Measurements from ENCODE around the gene DRG2. TPM values are rescaled to one million over a fixed set of nuclear protein-coding genes. Genes with fewer than 3 reads are reported as not detected.

The DRG2 gene
- total and polyA plus RNA-seq, 2 donors (not counting 3 experiments of a cell fraction or from before 2014, with no cell fraction given) = 50.2 to 60.4 TPM

- TF ChIP-seq POLR2AphosphoS5 (IDR thresholded peaks at IDR 0.05; ENCODE audit: insufficient read depth, low read depth, low read length) (peak; percentile 75), MYC (IDR thresholded peaks at IDR 0.05; ENCODE audit: low read depth, low read length) (no peak), MAX (IDR thresholded peaks at IDR 0.05; ENCODE audit: insufficient read depth, insufficient read length) (peak; percentile 98), FOS (IDR thresholded peaks at IDR 0.05; ENCODE audit: borderline replicate concordance, insufficient read depth, low read length) (no peak), POLR2A (IDR thresholded peaks at IDR 0.05; ENCODE audit: low read depth, low read length) (peak; percentile 60), GATA2 (IDR thresholded peaks at IDR 0.05; ENCODE audit: insufficient read depth, insufficient read length, low read depth, low read length) (no peak), EZH2 (IDR thresholded peaks at IDR 0.05; ENCODE audit: borderline replicate concordance, low read depth, low read length, severe bottlenecking) (no peak), JUN (IDR thresholded peaks at IDR 0.05; ENCODE audit: borderline replicate concordance, insufficient read depth, insufficient read length, low read depth) (no peak)
- TF ChIP-seq, protein P1, sequence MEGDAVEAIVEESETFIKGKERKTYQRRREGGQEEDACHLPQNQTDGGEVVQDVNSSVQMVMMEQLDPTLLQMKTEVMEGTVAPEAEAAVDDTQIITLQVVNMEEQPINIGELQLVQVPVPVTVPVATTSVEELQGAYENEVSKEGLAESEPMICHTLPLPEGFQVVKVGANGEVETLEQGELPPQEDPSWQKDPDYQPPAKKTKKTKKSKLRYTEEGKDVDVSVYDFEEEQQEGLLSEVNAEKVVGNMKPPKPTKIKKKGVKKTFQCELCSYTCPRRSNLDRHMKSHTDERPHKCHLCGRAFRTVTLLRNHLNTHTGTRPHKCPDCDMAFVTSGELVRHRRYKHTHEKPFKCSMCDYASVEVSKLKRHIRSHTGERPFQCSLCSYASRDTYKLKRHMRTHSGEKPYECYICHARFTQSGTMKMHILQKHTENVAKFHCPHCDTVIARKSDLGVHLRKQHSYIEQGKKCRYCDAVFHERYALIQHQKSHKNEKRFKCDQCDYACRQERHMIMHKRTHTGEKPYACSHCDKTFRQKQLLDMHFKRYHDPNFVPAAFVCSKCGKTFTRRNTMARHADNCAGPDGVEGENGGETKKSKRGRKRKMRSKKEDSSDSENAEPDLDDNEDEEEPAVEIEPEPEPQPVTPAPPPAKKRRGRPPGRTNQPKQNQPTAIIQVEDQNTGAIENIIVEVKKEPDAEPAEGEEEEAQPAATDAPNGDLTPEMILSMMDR (IDR thresholded peaks at IDR 0.05; ENCODE audit: extremely low read depth in 1 of 2, insufficient read depth in 1 of 2, low read depth in 1 of 2, low read length in 2 of 2) = peak in 1 of 2 donors; percentile 3
- Histone ChIP-seq H3K79me2 (ENCODE audit: control insufficient read depth, insufficient read depth, low read length) (peaks cover 12% of the 10 kb centered on the region), H3K9ac (replicated peaks; ENCODE audit: extremely low read depth, insufficient read depth, low read length) (peak within 1 kb of the TSS; percentile 88), H3K4me2 (ENCODE audit: insufficient read depth, low read length) (peak within 1 kb of the TSS; percentile 96), H3K9me1 (replicated peaks; ENCODE audit: control insufficient read depth, extremely low read depth, insufficient read depth, low read length) (no peaks in the 10 kb centered on the region), H3K4me3 (replicated peaks in 1 of 3; ENCODE audit: insufficient read depth in 1 of 3, low read depth in 1 of 3, low read length in 3 of 3) (peak within 1 kb of the TSS; percentile 90 to 96 (median 91)), H3K27ac (ENCODE audit: insufficient read depth, low read depth, low read length) (peak within 1 kb of the TSS; percentile 58), H2AFZ (ENCODE audit: low read depth, low read length) (peak within 1 kb of the TSS; percentile 97), H4K20me1 (replicated peaks; ENCODE audit: control insufficient read depth, extremely low read depth, insufficient read depth, low read length) (no peaks in the 10 kb centered on the region), H3K4me1 (ENCODE audit: control insufficient read depth, extremely low read depth, insufficient read depth, low read length) (peaks cover 20% of the 10 kb centered on the region), H3K27me3 (ENCODE audit: control insufficient read depth in 2 of 2, insufficient read depth in 2 of 2, low read length in 2 of 2) (no peaks in the 10 kb centered on the region), H3K36me3 (ENCODE audit: control insufficient read depth in 2 of 2, extremely low read depth in 1 of 2, insufficient read depth in 2 of 2, low read length in 2 of 2) (no peaks in the 10 kb centered on the region), H3K9me3 (replicated peaks; ENCODE audit: control insufficient read depth, insufficient read depth, low read length) (no peaks in the 10 kb centered on the region)
- DNase-seq (ENCODE audit: low read depth, low spot score) = peak; percentile 99
- dilution Hi-C loops (cut with MboI; ENCODE audit: extremely low pct_ligation_motif_present, low sequenced_read_pairs) (loop anchor here (25.0 kb wide), 1 partner anchor 152 kb away; no protein-coding TSS in a partner anchor), intact Hi-C loops (cut with micrococcal nuclease) (loop anchor here (2.0 kb wide), 1 partner anchor 66 kb away; the partner anchor contains the start of genes DRC3 and TOM1L2)
- FAIRE-seq = peak; percentile 91
- CTCF ChIA-PET = interaction anchor here (1.1 kb wide), 1 partner anchor 148 kb away, joined by 4 read pairs; no protein-coding TSS in a partner anchor
- POLR2A ChIA-PET = no interaction called here
- BruUV-seq (replicated peaks) = no TSS peak
Observed at GRCh38 chr17:18038861-18039534, 48.8 kb upstream of the DRG2 start, which contains the start of the genes ATPAF2 and GID4. Gene ATPAF2 (minus strand): TSS chr17:18039168. CDS start chr17:18039013, 155 bp downstream. Gene GID4 (plus strand): TSS chr17:18039408. CDS start chr17:18039465, 57 bp downstream.
